ENCODE data around the gene SMDT1. TPM values are rescaled to one million over a fixed set of nuclear protein-coding genes. Genes with fewer than 3 reads are reported as not detected.

SMDT1 gene
- total RNA-seq, 2 experiments from 2014 or later: 23.0 to 114 TPM

DNA sequence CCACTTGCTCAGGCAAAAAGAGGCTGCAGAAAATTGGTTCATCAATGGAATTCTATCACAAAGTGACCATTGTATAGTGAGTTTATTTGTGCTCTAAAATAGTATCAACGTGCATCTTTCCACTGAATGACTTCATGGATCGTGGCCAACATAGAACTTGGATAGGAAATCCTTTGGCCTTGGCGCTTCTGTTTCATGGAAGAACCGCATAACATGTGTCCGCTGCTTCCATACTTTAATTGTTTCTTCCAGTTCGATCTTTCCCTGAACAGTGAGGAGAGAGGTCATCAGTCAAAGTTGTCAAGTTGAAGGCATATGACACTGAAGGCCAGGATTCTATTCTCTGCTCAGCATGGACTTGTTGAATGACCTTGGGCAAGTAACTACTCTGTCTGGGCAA, 6.6 kb downstream of the SMDT1 start:
- POLR2A ChIA-PET: no interaction called here
- no peak for TF ChIP-seq EZH2phosphoT487 (IDR thresholded peaks at IDR 0.05; ENCODE audit: borderline replicate concordance, low read depth, low read length)
- TF ChIP-seq, protein P1, sequence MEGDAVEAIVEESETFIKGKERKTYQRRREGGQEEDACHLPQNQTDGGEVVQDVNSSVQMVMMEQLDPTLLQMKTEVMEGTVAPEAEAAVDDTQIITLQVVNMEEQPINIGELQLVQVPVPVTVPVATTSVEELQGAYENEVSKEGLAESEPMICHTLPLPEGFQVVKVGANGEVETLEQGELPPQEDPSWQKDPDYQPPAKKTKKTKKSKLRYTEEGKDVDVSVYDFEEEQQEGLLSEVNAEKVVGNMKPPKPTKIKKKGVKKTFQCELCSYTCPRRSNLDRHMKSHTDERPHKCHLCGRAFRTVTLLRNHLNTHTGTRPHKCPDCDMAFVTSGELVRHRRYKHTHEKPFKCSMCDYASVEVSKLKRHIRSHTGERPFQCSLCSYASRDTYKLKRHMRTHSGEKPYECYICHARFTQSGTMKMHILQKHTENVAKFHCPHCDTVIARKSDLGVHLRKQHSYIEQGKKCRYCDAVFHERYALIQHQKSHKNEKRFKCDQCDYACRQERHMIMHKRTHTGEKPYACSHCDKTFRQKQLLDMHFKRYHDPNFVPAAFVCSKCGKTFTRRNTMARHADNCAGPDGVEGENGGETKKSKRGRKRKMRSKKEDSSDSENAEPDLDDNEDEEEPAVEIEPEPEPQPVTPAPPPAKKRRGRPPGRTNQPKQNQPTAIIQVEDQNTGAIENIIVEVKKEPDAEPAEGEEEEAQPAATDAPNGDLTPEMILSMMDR (conservative IDR thresholded peaks at IDR 0.05; ENCODE audit: low read length): no peak
- H3K9me3 ChIP-seq (ENCODE audit: low read length): peaks cover 12% of the 10 kb centered on the region
- H4K20me1 ChIP-seq (ENCODE audit: insufficient read depth, low read length): no peaks in the 10 kb centered on the region
- H3K4me2 ChIP-seq (ENCODE audit: low read length): no peak overlapping the region
- CTCF ChIA-PET (ENCODE audit: unreplicated experiment): no interaction called here
- no peak overlapping the region for H3K4me3 ChIP-seq (ENCODE audit: low read depth, low read length, poor library complexity, severe bottlenecking)
- H3K27ac ChIP-seq (ENCODE audit: low read depth, low read length, poor library complexity, severe bottlenecking): no peak overlapping the region
- intact Hi-C loops (cut with micrococcal nuclease; ENCODE audit: unreplicated experiment): no loop called here
- no peak overlapping the region for H2AFZ ChIP-seq (ENCODE audit: low read length)
- peaks cover 32% of the 10 kb centered on the region for H3K79me2 ChIP-seq (ENCODE audit: insufficient read depth, low read depth, low read length)
- BruUV-seq (replicated peaks): no TSS peak
- DNase-seq (ENCODE audit: low spot score): no peak
- H3K9me2 ChIP-seq (ENCODE audit: insufficient read depth, low read length): no peaks in the 10 kb centered on the region
- peaks cover 75% of the 10 kb centered on the region for H3K36me3 ChIP-seq (ENCODE audit: insufficient read depth, low read length)
- peaks cover 18% of the 10 kb centered on the region for H3K4me1 ChIP-seq (ENCODE audit: insufficient read depth, low read length, poor library complexity, severe bottlenecking)

DNA sequence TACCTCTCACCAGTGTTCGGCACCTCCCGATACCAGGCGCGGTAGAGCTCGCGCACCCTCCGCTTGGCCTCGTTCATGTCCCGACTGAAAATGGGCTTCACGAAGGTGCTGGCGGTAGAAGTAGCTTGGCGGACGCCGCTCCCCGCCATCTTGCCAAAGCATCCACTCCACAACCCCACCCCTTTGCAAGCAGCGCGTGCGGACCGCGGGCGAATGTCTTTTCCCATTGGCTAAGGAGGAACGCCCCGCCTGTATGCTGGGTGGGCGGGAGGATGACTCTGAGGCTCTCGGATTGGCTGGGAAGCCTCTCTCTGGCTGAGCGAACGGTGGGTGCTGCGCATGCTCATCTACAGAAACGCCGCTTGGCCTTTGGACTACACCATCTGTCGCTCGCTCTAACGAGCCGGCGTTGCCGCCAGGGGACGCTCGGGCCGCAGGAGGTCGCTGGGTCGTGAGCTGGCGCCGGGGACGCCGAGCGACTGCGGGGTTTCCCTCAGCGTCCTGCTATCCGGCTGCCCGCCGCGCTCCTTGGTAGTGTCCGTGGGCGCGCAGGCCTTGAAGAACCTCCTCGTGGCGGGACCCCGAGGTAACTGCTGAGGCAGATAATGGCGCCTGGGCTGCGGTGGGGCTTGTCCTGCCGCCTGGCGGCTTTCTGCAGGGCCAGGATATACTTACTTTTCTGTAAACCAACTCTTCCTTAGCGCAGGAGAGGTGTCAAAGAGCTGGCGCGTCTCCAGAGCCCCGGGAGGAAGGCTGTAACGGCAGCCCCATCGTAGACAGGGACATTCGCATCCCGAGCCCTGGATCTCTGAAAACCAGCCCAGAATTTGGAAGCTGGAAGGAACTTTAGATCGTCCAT, 11.3 kb downstream of the SMDT1 start, which contains the start of gene NDUFA6:
Gene NDUFA6 (minus strand): TSS at position 177 of the 859 bp plus-strand sequence. CDS start 28 bp downstream, at position 149.
- POLR2A ChIA-PET: interaction anchor here (0.5 to 2.5 kb wide), 11 partner anchors 10 to 409 kb away, joined by 3 to 18 read pairs (median 3); partner anchors contain the start of gene SMDT1
- Histone ChIP-seq H2AFZ (ENCODE audit: low read length) (peak within 1 kb of the TSS; percentile 78), H3K36me3 (ENCODE audit: insufficient read depth, low read length) (peaks cover 31% of the 10 kb centered on the region), H3K4me2 (ENCODE audit: low read length) (peak within 1 kb of the TSS; percentile 97), H3K79me2 (ENCODE audit: insufficient read depth, low read depth, low read length) (peaks cover 22% of the 10 kb centered on the region), H3K9me2 (ENCODE audit: insufficient read depth, low read length) (no peaks in the 10 kb centered on the region), H3K4me1 (ENCODE audit: insufficient read depth, low read length, poor library complexity, severe bottlenecking) (peaks cover 23% of the 10 kb centered on the region), H3K9me3 (ENCODE audit: low read length) (peaks cover 12% of the 10 kb centered on the region), H3K27ac (ENCODE audit: low read depth, low read length, poor library complexity, severe bottlenecking) (peak within 1 kb of the TSS; percentile 71), H4K20me1 (ENCODE audit: insufficient read depth, low read length) (no peaks in the 10 kb centered on the region), H3K4me3 (ENCODE audit: low read depth, low read length, poor library complexity, severe bottlenecking) (peak within 1 kb of the TSS; percentile 84)
- intact Hi-C loops (cut with micrococcal nuclease; ENCODE audit: unreplicated experiment): loop anchor here (1.0 kb wide), 1 partner anchor 346 kb away; no protein-coding TSS in a partner anchor
- no peak for TF ChIP-seq EZH2phosphoT487 (IDR thresholded peaks at IDR 0.05; ENCODE audit: borderline replicate concordance, low read depth, low read length)
- TF ChIP-seq, protein P1 (conservative IDR thresholded peaks at IDR 0.05; ENCODE audit: low read length): peak; percentile 93
- DNase-seq (ENCODE audit: low spot score): peak; percentile 99
- no TSS peak for BruUV-seq (replicated peaks)
- CTCF ChIA-PET (ENCODE audit: unreplicated experiment): interaction anchor here (0.6 to 0.9 kb wide), 3 partner anchors 22 to 347 kb away, joined by 3 to 4 read pairs (median 3); partner anchors contain the start of gene SMIM45
